Occipital lobe (tissue), 2 donors: ENCODE data around the gene UGCG. TPM values are rescaled to one million over a fixed set of nuclear protein-coding genes. Genes with fewer than 3 reads are reported as not detected.
A peak's percentile ranks its signal among the peaks of the same experiment; 100 is the strongest.
"Not testable (repeated sequence)": the region's sequence is repeated elsewhere in the genome, so short reads cannot be mapped to it uniquely, and the experiment has no call there.

Source experiments
- DNase-seq: peaks from one replicate; lab custom pipeline; 2025; lab: John Stamatoyannopoulos, UW
- total RNA-seq: library from RNA; depleted of rRNA; stranded (reverse); fragments of >200 nt; gene quantifications from one replicate; pipeline ENCODE4 v1.2.3, GENCODE V29; 2014

The UGCG gene
- total RNA-seq, 1 donor from 2014 or later, result 108 TPM

DNA sequence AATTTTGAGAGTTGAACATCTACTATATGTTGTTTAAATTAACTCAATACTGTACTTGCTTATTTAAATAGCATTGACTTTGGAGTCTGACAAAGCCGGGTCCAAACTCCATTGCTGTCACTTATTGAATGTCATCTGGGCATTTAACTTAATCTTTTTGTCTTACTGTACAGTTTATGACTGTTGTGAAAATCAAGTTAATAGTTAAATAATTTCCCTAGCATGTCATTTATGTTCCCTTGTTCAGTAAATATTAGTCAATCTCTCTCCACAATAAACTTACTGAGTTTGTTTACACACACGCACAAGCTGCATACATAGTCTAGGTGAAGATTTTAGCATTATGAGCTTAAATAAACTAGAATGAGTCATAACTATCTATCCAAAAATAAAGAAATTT is 6.3 kb upstream of the UGCG start:
- DNase-seq, result no peak

DNA sequence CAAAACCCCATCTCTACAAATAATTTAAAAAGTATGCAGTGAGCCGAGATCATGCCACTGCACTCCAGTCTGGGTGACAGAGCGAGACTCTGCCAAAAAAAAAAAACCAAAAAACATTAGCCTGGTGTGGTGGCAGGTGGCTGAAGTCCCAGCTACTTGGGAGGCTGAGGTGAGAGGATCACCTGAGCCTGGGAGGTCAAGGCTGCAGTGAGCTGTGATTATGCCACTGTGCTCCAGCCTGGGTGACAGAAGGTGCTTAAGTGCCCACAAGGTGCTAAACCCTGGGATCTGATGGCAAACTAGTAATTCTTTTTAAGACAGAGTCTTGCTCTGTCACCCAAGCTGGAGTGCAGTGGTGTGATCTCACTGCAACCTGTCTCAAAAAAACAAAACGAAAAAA is 5.7 kb upstream of the UGCG start:
- DNase-seq, result not testable (repeated sequence)

DNA sequence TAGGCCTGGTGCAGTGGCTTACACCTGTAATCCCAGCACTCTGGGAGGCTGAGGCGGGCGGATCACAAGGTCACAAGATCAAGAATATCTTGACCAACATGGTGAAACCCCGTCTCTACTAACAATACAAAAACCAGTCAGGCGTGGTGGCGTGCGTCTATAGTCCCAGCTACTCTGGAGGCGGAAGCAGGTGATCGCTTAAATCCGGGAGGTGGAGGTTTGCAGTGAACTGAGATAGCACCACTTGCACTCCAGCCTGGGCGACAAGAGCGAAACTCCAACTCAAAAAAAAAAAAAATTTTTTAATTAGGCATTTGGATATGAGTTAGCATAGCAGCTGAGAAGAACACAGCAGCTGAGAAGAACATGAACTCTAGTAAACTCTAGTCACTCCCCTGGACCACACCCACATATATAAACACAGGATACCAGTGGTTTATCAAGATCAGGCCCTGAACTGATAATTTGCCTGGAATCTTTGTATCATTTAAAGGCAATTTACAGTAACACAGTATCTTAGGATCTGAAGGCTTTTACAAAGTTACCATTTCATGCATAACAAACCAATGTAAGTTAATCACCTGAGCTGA is 4.6 kb upstream of the UGCG start:
- DNase-seq, result no peak

DNA sequence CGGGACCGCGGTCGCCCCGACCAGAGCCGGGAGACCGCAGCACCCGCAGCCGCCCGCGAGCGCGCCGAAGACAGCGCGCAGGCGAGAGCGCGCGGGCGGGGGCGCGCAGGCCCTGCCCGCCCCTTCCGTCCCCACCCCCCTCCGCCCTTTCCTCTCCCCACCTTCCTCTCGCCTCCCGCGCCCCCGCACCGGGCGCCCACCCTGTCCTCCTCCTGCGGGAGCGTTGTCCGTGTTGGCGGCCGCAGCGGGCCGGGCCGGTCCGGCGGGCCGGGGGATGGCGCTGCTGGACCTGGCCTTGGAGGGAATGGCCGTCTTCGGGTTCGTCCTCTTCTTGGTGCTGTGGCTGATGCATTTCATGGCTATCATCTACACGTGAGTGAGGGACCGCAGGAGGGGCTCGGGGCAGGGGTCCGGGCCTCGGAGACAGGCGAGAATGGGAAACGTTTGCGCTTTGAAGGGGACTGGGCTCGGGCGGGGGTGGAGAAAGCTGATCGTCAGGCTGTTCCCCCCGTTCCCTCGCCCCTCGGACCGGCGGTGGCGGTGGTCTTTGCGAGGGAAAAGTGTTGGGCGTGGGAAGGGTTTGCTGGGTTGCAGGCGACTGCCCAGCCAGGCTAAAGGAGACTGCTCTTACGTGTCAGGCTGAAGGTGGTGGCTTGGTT is 457 bp downstream of the UGCG start:
- peak; percentile 62 for DNase-seq

DNA sequence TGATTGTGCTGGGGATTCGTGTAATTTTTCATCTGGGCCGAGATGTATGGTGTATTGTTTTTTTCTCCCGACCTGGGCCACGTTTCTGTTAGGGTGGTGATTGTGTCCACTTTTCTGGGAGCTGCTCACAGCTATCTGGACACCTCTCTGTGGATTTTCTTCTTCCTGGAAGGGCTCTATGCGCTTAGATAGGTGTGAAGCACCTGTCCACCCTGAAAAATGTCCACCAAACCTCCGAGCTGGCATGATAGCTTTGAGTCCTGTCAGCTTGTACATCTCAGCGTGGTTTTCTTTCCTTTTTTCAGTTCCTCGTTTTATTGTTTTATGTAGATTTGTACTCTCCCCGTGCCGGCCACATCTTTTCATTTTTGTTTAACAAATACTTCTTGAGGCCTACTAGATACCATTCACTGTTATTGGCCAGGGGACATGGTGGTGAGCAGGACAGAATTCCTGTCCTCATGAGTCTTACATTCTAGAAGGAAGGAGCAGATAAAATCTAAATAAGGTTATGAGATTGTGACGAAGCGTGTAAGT is 1.1 kb downstream of the UGCG start:
- DNase-seq, result no peak

DNA sequence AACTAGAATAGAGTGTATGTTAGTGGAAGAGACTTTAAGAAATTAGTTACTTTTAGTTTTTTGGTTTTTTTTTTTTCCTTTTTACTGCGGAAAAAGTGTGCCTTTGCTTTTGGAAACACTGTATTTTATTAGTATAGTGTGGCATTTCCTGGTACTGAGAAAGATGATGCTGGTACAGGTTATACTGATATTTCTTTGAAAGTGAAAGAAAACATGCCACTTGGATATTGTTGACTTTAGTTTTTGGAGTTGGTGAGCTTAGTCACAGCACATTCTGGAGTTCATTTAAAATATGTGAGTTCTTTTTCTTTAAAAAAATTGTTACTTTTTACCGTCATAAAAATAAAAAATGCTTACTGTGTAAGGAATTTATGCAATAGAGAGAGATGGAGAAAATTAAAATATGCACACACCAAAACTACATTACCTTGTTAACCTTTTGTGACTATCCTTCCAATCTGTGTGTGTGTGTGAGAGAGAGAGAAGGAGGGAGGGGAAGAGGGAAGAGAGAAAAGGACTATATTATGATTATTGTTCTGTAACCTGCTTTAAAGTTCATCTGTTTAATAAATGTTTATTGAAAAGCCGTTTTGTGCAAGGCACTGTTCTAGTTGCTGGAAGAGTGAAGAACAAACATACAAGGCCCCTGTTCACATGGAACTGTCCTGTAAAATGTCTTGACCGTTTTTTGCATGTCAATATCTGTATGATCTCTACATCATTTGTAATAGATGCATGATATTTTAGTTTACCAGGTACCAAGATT is 1.9 kb downstream of the UGCG start:
- DNase-seq, result no peak

DNA sequence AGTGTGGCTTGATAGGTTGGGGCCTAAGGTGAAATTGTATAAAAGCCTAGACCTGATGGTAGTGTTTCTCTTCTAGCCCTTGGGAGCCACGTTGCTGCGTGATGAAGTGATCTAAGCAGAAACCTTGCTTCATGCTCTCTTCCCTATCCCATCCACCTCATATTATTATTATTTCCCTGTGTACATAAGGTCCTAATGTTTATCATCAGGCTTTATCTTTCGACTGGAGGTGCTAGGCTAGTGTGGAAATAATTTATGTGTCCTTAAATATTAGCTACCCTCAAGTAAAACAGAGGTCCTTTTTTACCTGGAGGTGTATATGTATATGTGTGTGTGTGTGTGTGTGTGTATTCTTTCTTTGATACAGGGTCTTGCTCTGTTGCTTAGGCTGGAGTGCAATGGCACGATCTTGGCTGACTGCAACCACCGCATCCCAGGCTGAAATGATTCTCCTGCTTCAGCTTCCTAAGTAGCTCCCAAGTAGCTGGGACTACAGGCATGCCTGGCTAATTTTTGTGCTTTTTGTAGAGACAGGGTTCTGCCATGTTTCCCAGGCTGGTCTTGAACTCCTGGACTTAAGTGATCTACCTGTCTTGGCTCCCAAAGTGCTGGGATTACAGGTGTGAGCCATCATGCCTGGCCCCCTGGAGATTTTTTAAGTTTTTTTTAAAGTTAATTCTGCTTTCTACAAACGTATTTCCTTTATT is 3.7 kb downstream of the UGCG start:
- no peak for DNase-seq

DNA sequence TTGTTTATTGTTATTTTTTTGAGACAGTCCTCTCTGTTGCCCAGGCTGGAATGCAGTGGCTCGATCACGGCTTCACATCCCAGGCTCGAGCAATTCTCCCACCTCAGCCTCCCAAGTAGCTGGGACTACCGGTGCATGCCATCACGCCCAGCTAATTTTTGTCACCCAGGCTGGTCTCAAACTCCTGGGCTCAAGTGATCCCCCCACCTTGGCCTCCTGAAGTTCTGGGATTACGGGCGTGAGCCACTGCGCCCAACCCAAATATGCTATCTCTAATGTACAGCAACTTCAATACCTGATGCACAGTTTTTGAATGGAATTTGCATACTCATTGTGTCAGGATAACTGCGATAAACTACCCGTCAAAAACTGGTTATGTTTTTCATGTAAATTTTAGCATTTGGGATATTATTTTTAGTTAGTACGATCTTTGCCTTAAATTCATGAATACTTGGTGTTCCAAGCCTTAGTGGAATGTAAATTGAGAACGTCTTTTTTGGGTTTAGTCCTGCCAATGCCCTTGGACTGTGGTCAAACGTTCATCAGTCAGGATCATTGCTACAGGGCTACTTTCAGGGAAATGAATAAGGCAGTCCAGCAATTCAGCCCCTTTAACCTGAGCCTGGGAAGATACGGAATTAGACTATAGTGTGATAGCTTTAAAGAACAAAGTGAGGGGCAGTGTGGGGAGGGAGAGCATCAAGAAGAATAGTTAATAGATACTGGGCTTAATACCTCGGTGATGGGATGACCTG is 4.4 kb downstream of the UGCG start:
- no peak for DNase-seq

DNA sequence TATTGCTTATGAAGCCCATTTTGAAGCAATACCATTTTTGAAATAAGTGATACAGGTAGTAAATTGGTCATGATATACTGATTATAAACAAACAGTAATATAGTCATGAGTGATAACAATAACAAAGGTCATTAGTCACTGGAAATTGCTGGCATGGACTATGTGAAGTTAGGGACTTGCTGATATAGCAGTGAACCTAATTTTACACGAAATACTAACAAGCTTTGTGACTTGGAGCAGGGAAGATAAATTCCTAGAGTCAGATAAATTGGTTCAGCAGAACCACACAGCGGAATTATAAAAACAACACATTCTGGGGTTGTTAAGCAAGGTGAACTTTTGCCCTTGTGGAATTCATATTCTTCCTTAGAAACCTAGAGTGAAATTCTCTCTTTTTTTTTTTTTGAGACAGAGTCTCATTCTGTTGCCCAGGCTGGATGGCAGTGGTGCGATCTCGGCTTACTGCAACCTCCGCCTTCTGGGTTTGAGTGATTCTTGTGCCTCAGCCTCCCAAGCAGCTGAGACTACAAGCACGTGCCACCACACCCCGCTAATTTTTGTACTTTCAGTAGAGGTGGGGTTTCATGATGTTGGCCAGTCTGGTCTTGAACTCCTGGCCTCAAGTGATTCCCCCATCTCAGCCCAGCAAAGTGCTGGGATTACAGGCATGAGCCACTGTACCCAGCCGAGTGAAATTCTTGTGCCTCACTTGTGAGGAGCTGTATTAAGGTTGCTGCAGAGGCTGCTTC is 6.0 kb downstream of the UGCG start:
- no peak for DNase-seq

DNA sequence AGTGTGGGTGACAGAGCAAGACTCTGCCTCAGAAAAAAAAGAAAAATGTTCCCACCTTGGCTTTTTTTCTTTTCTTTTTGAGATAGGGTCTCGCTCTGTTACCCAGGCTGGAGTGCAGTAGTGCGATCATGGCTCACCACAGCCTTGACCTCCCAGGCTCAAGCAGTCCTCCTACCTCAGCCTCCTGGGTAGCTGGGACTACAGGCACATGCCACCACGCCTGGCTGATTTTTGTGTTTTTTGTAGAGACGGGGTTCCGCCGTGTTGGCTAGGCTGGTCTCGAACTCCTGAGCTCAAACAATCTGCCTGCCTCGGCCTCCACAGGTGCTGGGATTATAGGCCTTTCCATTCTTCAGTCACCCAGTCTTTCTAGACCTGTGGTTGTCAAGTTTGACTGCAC is 6.9 kb downstream of the UGCG start:
- DNase-seq, result not testable (repeated sequence)

DNA sequence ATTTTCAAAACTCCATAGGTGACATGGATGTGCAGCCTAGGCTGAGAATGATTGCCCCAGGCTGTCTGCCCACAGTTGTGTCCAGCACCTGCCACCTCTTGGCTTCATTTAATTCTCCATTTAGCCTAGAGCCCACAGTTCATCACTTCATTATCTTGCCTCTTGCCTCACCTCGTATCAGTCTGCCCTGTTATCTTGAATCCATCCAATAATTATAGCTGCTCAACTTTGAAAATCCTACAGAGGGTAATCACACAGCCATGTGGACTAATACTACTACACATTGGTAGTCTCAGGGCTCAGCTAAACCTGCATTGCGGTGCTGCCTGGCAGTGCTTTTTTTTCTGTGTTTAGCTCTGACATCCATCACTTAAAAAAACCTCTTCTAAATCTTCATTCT is 7.4 kb downstream of the UGCG start:
- DNase-seq, result no peak

DNA sequence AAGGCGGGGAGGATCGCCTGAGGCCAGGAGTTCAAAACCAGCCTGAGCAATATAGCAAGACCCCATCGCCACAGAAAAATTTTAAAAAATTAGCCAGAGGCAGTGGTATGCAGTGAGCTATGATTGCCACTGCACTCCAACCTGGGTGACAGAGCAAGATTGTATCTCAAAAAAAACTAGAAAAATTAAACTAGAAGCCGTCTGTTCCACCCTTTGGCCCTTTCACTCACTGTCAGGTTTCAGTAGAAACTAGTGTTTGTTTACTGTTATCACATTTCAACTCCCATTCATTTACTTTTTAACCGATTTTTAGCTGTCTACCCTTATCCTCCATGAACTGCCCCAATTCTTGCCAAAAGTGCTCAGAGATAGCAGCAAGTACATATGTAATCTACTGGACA is 8.3 kb downstream of the UGCG start:
- DNase-seq, result no peak

DNA sequence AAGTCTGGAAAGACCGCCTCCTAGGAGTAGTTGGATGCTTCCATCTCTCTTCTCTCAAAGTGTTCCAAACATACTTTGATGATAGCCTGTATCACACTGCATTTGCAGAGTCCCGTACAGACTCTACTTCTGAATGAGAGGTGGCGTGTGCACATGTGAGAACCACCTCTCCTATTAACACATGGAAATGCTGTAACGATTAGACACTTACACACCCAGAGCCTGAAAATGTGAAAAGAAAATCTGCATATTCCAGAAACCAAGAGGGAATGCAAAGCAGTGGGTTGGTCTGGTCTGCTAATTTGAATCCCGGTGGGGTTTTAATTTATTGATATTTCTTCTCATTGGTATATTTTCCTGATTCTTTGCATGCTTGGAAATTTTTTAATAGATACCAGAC is 10.5 kb downstream of the UGCG start:
- DNase-seq, result no peak

DNA sequence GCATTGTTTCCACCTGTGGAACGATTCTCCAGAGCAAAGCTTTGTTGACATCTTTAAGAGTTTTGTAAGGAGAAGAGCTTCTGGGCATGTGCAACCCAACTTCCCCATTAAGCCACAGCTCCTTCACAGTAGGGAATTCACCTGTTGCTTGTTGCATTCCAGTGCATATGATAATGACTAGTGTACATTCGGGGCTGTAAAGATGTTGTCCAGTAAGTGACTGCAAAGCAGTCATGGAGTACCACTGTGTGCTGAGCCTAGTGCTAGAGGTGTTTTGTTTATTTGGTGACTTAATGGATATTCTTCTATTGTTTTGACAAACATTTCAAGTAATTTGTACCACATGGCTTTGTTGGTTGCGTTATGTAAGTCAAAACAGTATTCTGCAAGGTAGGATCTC is 12.8 kb downstream of the UGCG start:
- DNase-seq, result no peak

DNA sequence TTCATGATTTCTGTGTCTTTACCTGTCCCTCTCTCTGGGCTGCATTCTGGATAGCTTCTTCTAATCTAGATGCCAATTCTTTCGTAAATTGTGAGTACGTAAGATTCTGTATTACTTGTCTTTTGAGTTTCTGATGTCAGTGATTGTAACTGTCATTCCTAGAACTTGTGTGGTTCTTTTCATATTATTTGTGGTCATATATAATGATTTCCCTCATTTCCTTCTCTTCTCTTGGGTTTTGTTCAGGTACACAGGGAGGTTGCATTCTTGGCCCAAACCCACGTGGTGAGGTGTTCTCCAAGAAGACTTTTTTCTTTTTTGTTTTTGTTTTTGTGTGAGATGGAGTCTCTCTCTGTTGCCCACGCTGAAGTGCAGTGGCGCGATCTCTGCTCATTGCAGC is 13.8 kb downstream of the UGCG start:
- DNase-seq, result no peak

DNA sequence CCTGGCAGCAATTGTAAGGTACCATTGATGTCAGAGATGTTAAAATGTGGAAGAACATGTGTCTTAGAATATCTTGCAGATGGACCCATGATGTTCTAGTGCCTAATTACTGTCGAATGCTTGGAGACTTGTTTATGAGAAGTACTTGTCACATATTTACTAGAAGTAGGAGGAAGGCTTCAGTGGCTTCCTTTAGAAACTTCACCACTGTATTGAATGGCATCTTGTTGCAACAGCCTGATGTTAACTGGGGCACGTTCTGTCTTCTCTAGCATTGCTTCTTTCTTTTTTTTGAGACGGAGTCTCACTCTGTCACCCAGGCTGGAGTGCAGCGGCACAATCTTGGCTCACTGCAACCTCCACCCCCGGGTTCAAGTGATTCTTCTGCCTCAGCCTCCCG is 16.5 kb downstream of the UGCG start:
- no peak for DNase-seq

DNA sequence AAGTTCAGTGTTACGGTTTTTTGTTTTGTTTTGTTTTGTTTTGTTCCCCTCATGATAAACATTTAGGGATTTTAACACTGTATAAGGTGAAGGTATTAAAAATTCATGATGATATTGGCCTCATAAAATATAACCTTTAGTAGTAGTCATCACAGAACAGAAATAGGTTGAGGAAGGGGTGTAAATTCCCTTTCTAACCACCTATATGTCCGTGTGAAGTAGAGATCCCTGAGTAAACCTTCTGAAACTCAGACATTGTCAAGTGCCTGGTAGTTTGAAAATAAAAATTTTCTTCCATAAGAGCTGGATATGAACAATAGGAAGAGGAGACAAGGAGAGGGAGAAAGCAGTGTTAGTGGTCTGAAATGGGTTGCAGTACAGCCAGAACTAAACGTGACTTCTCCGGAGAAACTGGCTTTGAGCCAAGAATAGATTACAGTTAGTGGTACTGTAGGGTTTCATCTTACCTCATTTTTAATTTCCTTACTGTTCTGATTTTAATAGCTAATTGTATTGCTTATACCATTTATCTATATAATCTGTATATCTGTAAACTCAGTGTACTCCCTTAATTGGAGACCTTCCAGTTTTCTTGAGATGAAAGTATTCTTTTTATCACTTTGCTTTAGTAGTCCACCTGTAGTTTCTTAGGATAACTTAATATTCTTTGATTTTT is 18.3 kb downstream of the UGCG start:
- no peak for DNase-seq

DNA sequence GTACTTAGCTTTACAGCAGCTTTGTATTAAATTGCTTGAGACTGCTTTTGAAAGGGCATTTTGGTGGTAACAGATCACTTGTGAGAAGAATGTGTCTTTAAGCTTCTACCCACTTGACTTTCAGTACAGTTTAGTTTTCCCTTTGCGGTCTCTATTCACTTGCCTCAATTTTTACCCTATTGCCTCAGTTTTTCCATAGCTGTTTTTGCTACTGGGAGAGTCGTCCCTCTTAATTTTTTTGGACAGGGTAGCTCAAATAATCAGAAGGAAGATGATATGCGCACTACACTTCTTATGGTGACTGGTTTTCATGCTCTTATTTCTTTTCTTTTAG is 18.8 kb downstream of the UGCG start:
- no peak for DNase-seq

DNA sequence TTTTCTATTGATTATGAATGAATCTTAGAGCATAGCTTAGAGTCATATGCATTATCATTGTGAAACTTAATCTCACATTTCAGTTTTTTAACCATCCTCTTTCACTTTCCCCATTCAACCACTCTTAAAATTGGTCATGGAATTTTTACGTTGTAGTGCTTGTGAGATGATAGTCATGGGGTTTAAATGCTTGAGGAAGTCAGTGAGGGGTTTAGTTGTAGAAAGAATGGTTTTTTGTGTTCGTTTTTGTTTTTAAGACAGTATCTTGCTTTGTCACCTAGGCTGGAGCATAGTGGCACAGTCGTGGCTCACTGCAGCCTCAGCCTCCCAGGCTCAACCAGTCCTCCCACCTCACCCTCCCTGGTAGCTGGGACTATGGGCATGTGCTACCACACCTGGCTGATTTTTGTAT is 19.6 kb downstream of the UGCG start:
- no peak for DNase-seq

DNA sequence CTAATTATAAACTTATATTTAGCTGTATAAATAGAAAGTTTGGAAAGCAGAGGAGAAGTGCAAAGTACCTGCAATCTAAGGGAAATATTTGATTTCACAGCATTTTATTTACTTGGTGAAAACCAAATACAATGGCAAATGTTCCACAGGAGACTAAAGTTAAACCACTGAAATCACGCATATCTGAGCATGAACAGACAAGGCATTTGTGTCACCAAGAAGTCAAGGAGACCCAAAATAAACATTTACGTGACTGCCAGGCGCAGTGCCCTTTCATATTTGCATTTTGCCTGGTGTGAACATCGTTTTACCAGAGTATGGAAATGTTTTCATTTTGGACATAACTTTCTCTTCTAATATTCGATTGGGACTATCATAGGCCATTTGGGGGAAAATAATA is 20.6 kb downstream of the UGCG start:
- DNase-seq, result no peak
